Epidermal melanocyte (primary cell): ENCODE data around the gene CHST5.

Experiments
- DNase-seq: peaks from one replicate; pipeline ENCODE4 v3.0.0; 2011; ENCODE audit warnings: low spot score; ENCODE audit not compliant: insufficient read length

CHST5 gene

GRCh38 chr16:75479421-75479990 is 56.4 kb downstream of the CHST5 start:
- DNase-seq = no peak
